Measurements from ENCODE around the gene ARHGDIA. TPM values are rescaled to one million over a fixed set of nuclear protein-coding genes. Genes with fewer than 3 reads are reported as not detected.

The ARHGDIA gene
- total and polyA plus RNA-seq, 10 donors, result 131 to 392 (median 235) TPM

- Histone ChIP-seq H3K27ac (no peak overlapping the region), H3K36me3 (peaks cover 3 to 100% (median 96%) of the 10 kb centered on the region in 6 donors), H3K4me1 (peaks cover 0 to 47% (median 18%) of the 10 kb centered on the region in 6 donors), H3K27me3 (replicated peaks in 1 of 7) (no peaks in the 10 kb centered on the region), H3K9me3 (no peaks in the 10 kb centered on the region), H3K4me3 (no peak overlapping the region)
- DNase-seq, result no peak
- 89 to 96% (median 93%) methylated on average over 12 of the region's 12 CpGs for WGBS, 5 donors
- TF ChIP-seq POLR2A (IDR thresholded peaks at IDR 0.05), result no peak
- peak in 1 of 3 donors; percentile 56 for TF ChIP-seq POLR2AphosphoS5 (IDR thresholded peaks at IDR 0.05)
- intact Hi-C loops (cut with DNase I; ENCODE audit: low total_unique reads), result no loop called here
Measured at GRCh38 chr17:81849457-81849856, 21.7 kb downstream of the ARHGDIA start.

GRCh38 chr17:81846743-81847689 lies 24.1 kb downstream of the ARHGDIA start:
- Histone ChIP-seq H3K36me3 (peaks cover 0 to 100% (median 92%) of the 10 kb centered on the region in 6 donors), H3K4me1 (peaks cover 0 to 47% (median 23%) of the 10 kb centered on the region in 6 donors), H3K4me3 (no peak overlapping the region), H3K9me3 (no peaks in the 10 kb centered on the region), H3K27ac (no peak overlapping the region), H3K27me3 (replicated peaks in 1 of 7) (no peaks in the 10 kb centered on the region)
- TF ChIP-seq POLR2A (IDR thresholded peaks at IDR 0.05) (no peak), POLR2AphosphoS5 (IDR thresholded peaks at IDR 0.05) (peak in 2 of 3 donors; percentile 29 to 50)
- TF ChIP-seq, protein P1, sequence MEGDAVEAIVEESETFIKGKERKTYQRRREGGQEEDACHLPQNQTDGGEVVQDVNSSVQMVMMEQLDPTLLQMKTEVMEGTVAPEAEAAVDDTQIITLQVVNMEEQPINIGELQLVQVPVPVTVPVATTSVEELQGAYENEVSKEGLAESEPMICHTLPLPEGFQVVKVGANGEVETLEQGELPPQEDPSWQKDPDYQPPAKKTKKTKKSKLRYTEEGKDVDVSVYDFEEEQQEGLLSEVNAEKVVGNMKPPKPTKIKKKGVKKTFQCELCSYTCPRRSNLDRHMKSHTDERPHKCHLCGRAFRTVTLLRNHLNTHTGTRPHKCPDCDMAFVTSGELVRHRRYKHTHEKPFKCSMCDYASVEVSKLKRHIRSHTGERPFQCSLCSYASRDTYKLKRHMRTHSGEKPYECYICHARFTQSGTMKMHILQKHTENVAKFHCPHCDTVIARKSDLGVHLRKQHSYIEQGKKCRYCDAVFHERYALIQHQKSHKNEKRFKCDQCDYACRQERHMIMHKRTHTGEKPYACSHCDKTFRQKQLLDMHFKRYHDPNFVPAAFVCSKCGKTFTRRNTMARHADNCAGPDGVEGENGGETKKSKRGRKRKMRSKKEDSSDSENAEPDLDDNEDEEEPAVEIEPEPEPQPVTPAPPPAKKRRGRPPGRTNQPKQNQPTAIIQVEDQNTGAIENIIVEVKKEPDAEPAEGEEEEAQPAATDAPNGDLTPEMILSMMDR (IDR thresholded peaks at IDR 0.05 in 8 of 11, conservative IDR thresholded peaks at IDR 0.05 in 3 of 11), result no peak
- DNase-seq, result peak; percentile 67
- intact Hi-C loops (cut with DNase I; ENCODE audit: low total_unique reads), result no loop called here
- WGBS, 5 donors, result 85 to 91% (median 89%) methylated on average over 19 to 24 of the region's 24 CpGs

DNA sequence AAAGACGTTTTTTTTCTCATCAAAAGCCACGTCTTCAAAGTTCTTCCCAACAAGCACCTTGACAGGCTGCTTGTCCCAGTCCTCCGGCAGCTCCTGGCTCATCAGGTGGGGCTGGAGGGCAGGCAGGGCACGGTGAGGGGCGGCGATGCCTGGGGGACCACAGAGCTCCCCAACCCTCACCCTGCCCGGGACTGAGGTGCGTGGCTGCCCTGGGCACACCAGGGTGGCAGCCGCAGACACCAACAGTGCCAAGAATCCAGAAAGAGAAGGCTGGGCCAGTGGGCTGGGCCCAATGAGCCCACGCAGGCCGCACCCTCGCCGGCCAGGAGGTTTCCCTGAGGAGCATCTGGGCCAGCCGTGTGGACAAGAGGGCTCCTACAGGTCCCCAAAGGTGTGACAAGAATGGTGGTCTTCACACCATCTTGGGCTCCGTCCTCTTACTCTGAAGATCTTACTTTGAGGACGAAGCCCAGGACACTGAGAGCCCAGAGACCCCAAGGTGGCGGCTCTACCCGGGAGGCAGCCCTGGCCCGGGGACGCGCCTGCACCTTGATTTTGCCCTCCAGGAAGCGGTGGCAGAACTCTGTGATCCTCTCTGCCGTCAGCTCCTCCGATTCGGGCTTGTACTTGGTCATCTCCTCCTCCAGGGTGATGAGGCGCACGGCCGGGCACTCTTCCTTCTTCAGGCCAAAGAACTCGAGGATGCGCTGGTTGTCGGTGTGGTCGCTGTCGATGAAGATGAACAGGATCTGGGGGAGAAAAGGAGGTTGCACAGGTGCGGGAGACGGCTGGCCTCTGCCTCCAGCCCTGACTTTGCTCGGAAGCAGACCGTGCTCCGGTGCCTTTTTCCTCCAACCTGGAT lies 25.0 kb downstream of the ARHGDIA start:
- H3K4me3 ChIP-seq, result no peak overlapping the region
- no peaks in the 10 kb centered on the region for H3K9me3 ChIP-seq
- no peak for TF ChIP-seq POLR2A (IDR thresholded peaks at IDR 0.05)
- peak in 2 of 3 donors; percentile 27 to 55 for TF ChIP-seq POLR2AphosphoS5 (IDR thresholded peaks at IDR 0.05)
- H3K27ac ChIP-seq, result peak overlapping the region in 2 of 8 donors; percentile 1 to 4
- 93 to 95% (median 94%) methylated on average over 31 to 38 of the region's 38 CpGs for WGBS, 5 donors
- peaks cover 0 to 94% (median 83%) of the 10 kb centered on the region in 6 donors for H3K36me3 ChIP-seq
- peak; percentile 62 for DNase-seq
- no peaks in the 10 kb centered on the region for H3K27me3 ChIP-seq (replicated peaks in 1 of 7)
- intact Hi-C loops (cut with DNase I; ENCODE audit: low total_unique reads), result no loop called here
- peaks cover 0 to 47% (median 24%) of the 10 kb centered on the region in 6 donors for H3K4me1 ChIP-seq

DNA sequence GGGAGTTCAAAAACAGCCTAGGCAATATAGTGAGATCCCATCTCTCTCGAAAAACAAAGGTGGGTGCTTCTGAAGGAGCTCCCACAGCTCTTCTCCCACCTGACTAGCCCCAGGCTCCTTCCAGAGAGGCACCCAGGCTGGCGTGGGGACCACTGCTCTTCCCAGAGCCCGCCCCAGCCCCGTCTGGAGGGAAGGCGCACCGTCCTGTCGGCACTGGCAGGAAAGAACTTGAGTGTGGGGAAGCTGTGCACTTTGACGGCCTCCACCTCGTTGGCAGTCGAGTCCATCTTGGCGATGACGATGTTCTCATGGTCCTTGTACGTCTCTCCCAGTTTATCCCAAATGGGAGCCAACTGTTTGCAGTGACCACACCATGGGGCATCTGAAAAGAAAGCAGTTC lies 25.8 kb downstream of the ARHGDIA start:
- no peak overlapping the region for H3K4me3 ChIP-seq
- H3K9me3 ChIP-seq, result no peaks in the 10 kb centered on the region
- intact Hi-C loops (cut with DNase I; ENCODE audit: low total_unique reads), result no loop called here
- peak overlapping the region in 1 of 8 donors; percentile 54 for H3K27ac ChIP-seq
- peaks cover 0 to 52% (median 27%) of the 10 kb centered on the region in 6 donors for H3K4me1 ChIP-seq
- WGBS, 5 donors, result 79 to 91% (median 85%) methylated on average over 12 to 13 of the region's 13 CpGs
- peak; percentile 64 for DNase-seq
- H3K27me3 ChIP-seq (replicated peaks in 1 of 7), result no peaks in the 10 kb centered on the region
- peaks cover 0 to 87% (median 78%) of the 10 kb centered on the region in 6 donors for H3K36me3 ChIP-seq
- TF ChIP-seq POLR2A (IDR thresholded peaks at IDR 0.05) (no peak), POLR2AphosphoS5 (IDR thresholded peaks at IDR 0.05) (no peak)
- TF ChIP-seq, protein P1 (IDR thresholded peaks at IDR 0.05 in 8 of 11, conservative IDR thresholded peaks at IDR 0.05 in 3 of 11), result no peak
